ENCODE data around the gene MRC2.

MRC2 gene

GRCh38 chr17:62657145-62657665 lies 29.7 kb downstream of the MRC2 start:
- DNase-seq (ENCODE audit: extremely low spot score), result no peak
- ChIA-PET CTCF (no interaction called here), POLR2A (no interaction called here)
- TF ChIP-seq SP1 (IDR thresholded peaks at IDR 0.05), result no peak
- no peak for TF ChIP-seq HDGF (IDR thresholded peaks at IDR 0.05; ENCODE audit: borderline replicate concordance)

- no peak for DNase-seq (ENCODE audit: extremely low spot score)
- POLR2A ChIA-PET, result no interaction called here
- TF ChIP-seq FOXA1 (IDR thresholded peaks at IDR 0.05), result no peak
- CTCF ChIA-PET, result no interaction called here
Measured at GRCh38 chr17:62657690-62658089, 30.2 kb downstream of the MRC2 start.

- TF ChIP-seq SP1 (IDR thresholded peaks at IDR 0.05) (no peak), FOXK2 (IDR thresholded peaks at IDR 0.05) (no peak), LEF1 (IDR thresholded peaks at IDR 0.05; ENCODE audit: borderline replicate concordance) (no peak), ELF4 (IDR thresholded peaks at IDR 0.05) (no peak), ZNF384 (IDR thresholded peaks at IDR 0.05) (no peak), HDGF (IDR thresholded peaks at IDR 0.05; ENCODE audit: borderline replicate concordance) (no peak), SUZ12 (IDR thresholded peaks at IDR 0.05) (no peak), NFRKB (IDR thresholded peaks at IDR 0.05) (no peak), TARDBP (IDR thresholded peaks at IDR 0.05) (no peak), FOXM1 (IDR thresholded peaks at IDR 0.05; ENCODE audit: borderline replicate concordance) (no peak), L3MBTL2 (conservative IDR thresholded peaks at IDR 0.05) (no peak), ARNT (IDR thresholded peaks at IDR 0.05) (no peak), BHLHE40 (IDR thresholded peaks at IDR 0.05; ENCODE audit: borderline replicate concordance) (no peak), CTBP1 (IDR thresholded peaks at IDR 0.05; ENCODE audit: borderline replicate concordance) (no peak), PKNOX1 (IDR thresholded peaks at IDR 0.05) (no peak)
- no peak for DNase-seq (ENCODE audit: extremely low spot score)
- CTCF ChIA-PET, result interaction anchor here (1.3 kb wide), 1 partner anchor 21 kb away, joined by 4 read pairs; no protein-coding TSS in a partner anchor
- POLR2A ChIA-PET, result no interaction called here
Measured at GRCh38 chr17:62658136-62658920, 30.9 kb downstream of the MRC2 start.

- ChIA-PET CTCF (no interaction called here), POLR2A (no interaction called here)
- no peak for DNase-seq (ENCODE audit: extremely low spot score)
- TF ChIP-seq SP1 (IDR thresholded peaks at IDR 0.05) (no peak), FOXK2 (IDR thresholded peaks at IDR 0.05) (no peak), BHLHE40 (IDR thresholded peaks at IDR 0.05; ENCODE audit: borderline replicate concordance) (no peak), ZNF384 (IDR thresholded peaks at IDR 0.05) (no peak), CTBP1 (IDR thresholded peaks at IDR 0.05; ENCODE audit: borderline replicate concordance) (no peak), LEF1 (IDR thresholded peaks at IDR 0.05; ENCODE audit: borderline replicate concordance) (no peak), FOXA1 (IDR thresholded peaks at IDR 0.05) (no peak), ARNT (IDR thresholded peaks at IDR 0.05) (no peak), ELF4 (IDR thresholded peaks at IDR 0.05) (no peak), PKNOX1 (IDR thresholded peaks at IDR 0.05) (no peak), L3MBTL2 (conservative IDR thresholded peaks at IDR 0.05) (no peak), TARDBP (IDR thresholded peaks at IDR 0.05) (no peak), HDGF (IDR thresholded peaks at IDR 0.05; ENCODE audit: borderline replicate concordance) (no peak)
Measured at GRCh38 chr17:62660629-62661118, 33.2 kb downstream of the MRC2 start.

- DNase-seq (ENCODE audit: extremely low spot score), result no peak
- ChIA-PET CTCF (no interaction called here), POLR2A (no interaction called here)
- no peak for TF ChIP-seq BHLHE40 (IDR thresholded peaks at IDR 0.05; ENCODE audit: borderline replicate concordance)
- no peak for TF ChIP-seq TARDBP (IDR thresholded peaks at IDR 0.05)
- TF ChIP-seq SP1 (IDR thresholded peaks at IDR 0.05), result no peak
- no peak for TF ChIP-seq FOXA1 (IDR thresholded peaks at IDR 0.05)
- TF ChIP-seq ZNF384 (IDR thresholded peaks at IDR 0.05), result no peak
- no peak for TF ChIP-seq ARNT (IDR thresholded peaks at IDR 0.05)
- TF ChIP-seq NFRKB (IDR thresholded peaks at IDR 0.05), result no peak
- TF ChIP-seq ELF4 (IDR thresholded peaks at IDR 0.05), result no peak
- no peak for TF ChIP-seq L3MBTL2 (conservative IDR thresholded peaks at IDR 0.05)
Measured at GRCh38 chr17:62661337-62661736, 33.9 kb downstream of the MRC2 start.

GRCh38 chr17:62662855-62663254 lies 35.4 kb downstream of the MRC2 start:
- DNase-seq (ENCODE audit: extremely low spot score), result no peak
- POLR2A ChIA-PET, result no interaction called here
- no peak for TF ChIP-seq NFRKB (IDR thresholded peaks at IDR 0.05)
- no peak for TF ChIP-seq PKNOX1 (IDR thresholded peaks at IDR 0.05)
- TF ChIP-seq L3MBTL2 (conservative IDR thresholded peaks at IDR 0.05), result no peak
- CTCF ChIA-PET, result no interaction called here

GRCh38 chr17:62663304-62663703 lies 35.8 kb downstream of the MRC2 start:
- ChIA-PET CTCF (no interaction called here), POLR2A (no interaction called here)
- no peak for DNase-seq (ENCODE audit: extremely low spot score)
- TF ChIP-seq LEF1 (IDR thresholded peaks at IDR 0.05; ENCODE audit: borderline replicate concordance) (no peak), ELF4 (IDR thresholded peaks at IDR 0.05) (no peak), NFRKB (IDR thresholded peaks at IDR 0.05) (no peak), TARDBP (IDR thresholded peaks at IDR 0.05) (no peak), SP1 (IDR thresholded peaks at IDR 0.05) (no peak), PKNOX1 (IDR thresholded peaks at IDR 0.05) (no peak), BHLHE40 (IDR thresholded peaks at IDR 0.05; ENCODE audit: borderline replicate concordance) (no peak), FOXA1 (IDR thresholded peaks at IDR 0.05) (no peak), ARNT (IDR thresholded peaks at IDR 0.05) (no peak), ZNF384 (IDR thresholded peaks at IDR 0.05) (no peak), FOXM1 (IDR thresholded peaks at IDR 0.05; ENCODE audit: borderline replicate concordance) (no peak)

Measured in HEK293T (cell line).